GM13977 (cell line): Measurements from ENCODE around the gene ACP2.

Experiments
- DNase-seq: peaks from one replicate; pipeline ENCODE4 v3.0.0; 2012; ENCODE audit warnings: low spot score
- in situ Hi-C: fragments of 300-500 bp; cut with MboI; formaldehyde crosslinking; loops from one replicate; pipeline ENCODE4 v1.12.0; 2022; ENCODE audit warnings: low sequenced_read_pairs, low pct_unique_long_range_greater_than_20kb, mixed read lengths, inconsistent platforms; ENCODE audit not compliant: unreplicated experiment
- TF ChIP-seq, protein P1 (sequence below): IDR thresholded peaks from 2 replicates; pipeline ENCODE4 v1.5.1; 2012; ENCODE audit warnings: mild to moderate bottlenecking, control low read depth; ENCODE audit not compliant: insufficient read depth; ENCODE audit errors: extremely low read depth, missing control alignments

Gene ACP2

GRCh38 chr11:47225552-47226400 is 22.8 kb downstream of the ACP2 start:
- in situ Hi-C loops, result no loop called here
- no peak for DNase-seq
- TF ChIP-seq, protein P1, sequence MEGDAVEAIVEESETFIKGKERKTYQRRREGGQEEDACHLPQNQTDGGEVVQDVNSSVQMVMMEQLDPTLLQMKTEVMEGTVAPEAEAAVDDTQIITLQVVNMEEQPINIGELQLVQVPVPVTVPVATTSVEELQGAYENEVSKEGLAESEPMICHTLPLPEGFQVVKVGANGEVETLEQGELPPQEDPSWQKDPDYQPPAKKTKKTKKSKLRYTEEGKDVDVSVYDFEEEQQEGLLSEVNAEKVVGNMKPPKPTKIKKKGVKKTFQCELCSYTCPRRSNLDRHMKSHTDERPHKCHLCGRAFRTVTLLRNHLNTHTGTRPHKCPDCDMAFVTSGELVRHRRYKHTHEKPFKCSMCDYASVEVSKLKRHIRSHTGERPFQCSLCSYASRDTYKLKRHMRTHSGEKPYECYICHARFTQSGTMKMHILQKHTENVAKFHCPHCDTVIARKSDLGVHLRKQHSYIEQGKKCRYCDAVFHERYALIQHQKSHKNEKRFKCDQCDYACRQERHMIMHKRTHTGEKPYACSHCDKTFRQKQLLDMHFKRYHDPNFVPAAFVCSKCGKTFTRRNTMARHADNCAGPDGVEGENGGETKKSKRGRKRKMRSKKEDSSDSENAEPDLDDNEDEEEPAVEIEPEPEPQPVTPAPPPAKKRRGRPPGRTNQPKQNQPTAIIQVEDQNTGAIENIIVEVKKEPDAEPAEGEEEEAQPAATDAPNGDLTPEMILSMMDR, result no peak

DNA sequence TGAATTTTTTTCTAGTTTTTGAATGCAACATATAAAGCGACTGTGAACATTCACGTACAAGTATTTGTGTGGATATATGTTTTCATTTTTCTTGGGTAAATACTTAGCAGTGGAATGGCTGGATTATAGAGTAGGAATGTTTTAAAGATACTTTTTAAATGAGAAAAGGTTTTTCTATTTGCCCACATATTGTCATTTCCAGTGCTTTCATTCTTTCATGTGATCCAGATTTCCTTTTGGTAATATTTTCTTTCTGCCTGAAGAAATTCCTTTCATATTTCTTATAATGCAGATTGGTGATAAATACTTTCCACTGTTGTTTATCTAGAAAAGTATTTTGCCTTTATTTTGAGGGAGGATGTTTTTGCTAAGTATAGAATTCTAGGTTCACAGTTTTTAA is 25.9 kb downstream of the ACP2 start:
- TF ChIP-seq, protein P1, result no peak
- in situ Hi-C loops, result no loop called here
- DNase-seq, result no peak

- in situ Hi-C loops, result no loop called here
- TF ChIP-seq, protein P1, result no peak
- DNase-seq, result no peak
Measured at GRCh38 chr11:47220401-47220821, 28.2 kb downstream of the ACP2 start.

GRCh38 chr11:47216121-47216798 is 32.4 kb downstream of the ACP2 start:
- TF ChIP-seq, protein P1, result peak; percentile 34
- in situ Hi-C loops, result no loop called here
- peak; percentile 62 for DNase-seq

GRCh38 chr11:47215366-47215910 is 33.2 kb downstream of the ACP2 start:
- peak; percentile 23 for DNase-seq
- TF ChIP-seq, protein P1, result no peak
- in situ Hi-C loops, result no loop called here

DNA sequence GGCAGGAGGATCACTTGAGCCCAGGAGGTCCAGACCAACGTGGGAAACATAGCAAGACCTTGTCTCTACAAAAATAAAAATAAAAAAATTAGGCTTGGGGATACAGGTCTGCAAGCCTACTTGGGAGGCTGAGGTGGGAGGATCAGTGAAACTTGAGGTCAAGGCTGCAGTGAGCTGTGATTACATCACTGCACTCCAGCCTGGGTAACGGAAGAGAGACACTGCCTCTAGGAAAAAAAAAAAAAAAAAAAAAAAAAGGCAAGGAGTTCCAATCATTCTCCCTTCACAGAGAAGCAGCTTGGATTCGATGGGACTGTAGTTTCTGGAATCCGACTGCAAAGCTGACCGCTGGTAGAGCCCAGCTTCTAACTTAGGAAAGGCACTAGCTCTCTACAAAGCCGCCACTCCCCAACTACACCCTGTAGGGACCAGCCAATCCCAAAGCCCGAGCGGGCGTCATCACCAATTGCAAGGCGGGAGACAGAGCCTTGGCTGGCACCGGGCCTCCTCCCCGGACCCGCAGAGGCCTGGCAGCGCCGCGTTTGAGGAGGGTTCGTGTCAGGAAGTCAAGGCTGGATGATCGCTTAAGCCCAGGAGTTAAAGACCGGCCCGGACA is 34.6 kb downstream of the ACP2 start:
- TF ChIP-seq, protein P1, result no peak
- DNase-seq, result peak; percentile 82
- in situ Hi-C loops, result no loop called here
